Breast epithelium (tissue), 4 donors: ENCODE results near the gene SYT1. TPM values are rescaled to one million over a fixed set of nuclear protein-coding genes. Genes with fewer than 3 reads are reported as not detected.
"Not testable (repeated sequence)": the region's sequence is repeated elsewhere in the genome, so short reads cannot be mapped to it uniquely, and the experiment has no call there.

Experiments
- DNase-seq, 2 donors: peaks; one replicate each; pipeline ENCODE4 v3.0.0-alpha.2; 2019; ENCODE audit warnings: low spot score in 2 of 2
- H3K27ac ChIP-seq, 2 donors: fragments of 200-600 bp; sonication (generic) in 1 of 2; one replicate each; pipeline ENCODE4 v1.5.1; 2016 to 2019; ENCODE audit warnings: mild to moderate bottlenecking in 1 of 2
- H3K27me3 ChIP-seq, 2 donors: fragments of 200-600 bp; sonication (generic) in 1 of 2; one replicate each; pipeline versions ENCODE4 v1.5.1 to v1.6.0; 2017 to 2019; ENCODE audit warnings: control low read depth in 1 of 2, mild to moderate bottlenecking in 1 of 2
- H3K36me3 ChIP-seq: fragments of 200-600 bp; one replicate; pipeline ENCODE4 v1.5.1; 2019
- H3K4me1 ChIP-seq, 2 donors: fragments of 200-600 bp; sonication (generic); one replicate each; pipeline ENCODE4 v1.5.1; 2016 to 2019; ENCODE audit warnings: control low read depth in 1 of 2
- H3K4me3 ChIP-seq, 3 donors: fragments of 200-600 bp; sonication (generic); 1 replicate in 2 of 3; 2 replicates in 1 of 3; pipeline ENCODE4 v1.5.1; 2016 to 2019; ENCODE audit warnings: mild to moderate bottlenecking in 3 of 3, moderate library complexity in 2 of 3
- H3K9me3 ChIP-seq, 2 donors: fragments of 200-600 bp; sonication (generic) in 1 of 2; one replicate each; pipeline ENCODE4 v1.5.1; 2016 to 2019; ENCODE audit warnings: control low read depth in 1 of 2
- POLR2A ChIP-seq: fragments of 450-650 bp; IDR thresholded peaks from one replicate; pipeline ENCODE4 v1.6.1; 2016; ENCODE audit warnings: antibody characterized with exemption, mild to moderate bottlenecking, moderate library complexity
- POLR2AphosphoS5 ChIP-seq, 3 donors: sonication (generic); formaldehyde crosslinking; IDR thresholded peaks; one replicate each; pipeline ENCODE4 v1.6.1; 2017; ENCODE audit warnings: antibody characterized with exemption in 3 of 3
- intact Hi-C: fragments of 100-400 bp; cut with DNase I; formaldehyde crosslinking; loops from one replicate; pipeline ENCODE4 v1.15.1; 2023; ENCODE audit warnings: low total_unique reads
- total RNA-seq, 3 donors: library from RNA; depleted of rRNA; stranded (reverse); fragments of >200 nt; gene quantifications; one replicate each; pipeline ENCODE4 v1.1.0, GENCODE V29; 2016
- TF ChIP-seq, protein P1 (sequence below), 3 donors: fragments of 450-650 bp; IDR thresholded peaks; one replicate each; pipeline ENCODE4 v1.5.1; 2016 to 2017; ENCODE audit warnings: antibody characterized with exemption in 3 of 3, mild to moderate bottlenecking in 3 of 3, moderate library complexity in 3 of 3

Gene SYT1
- total RNA-seq, 3 donors from 2014 or later = 1.1 to 2.3 (median 1.6) TPM

GRCh38 chr12:79421236-79421740 lies 556.7 kb downstream of the SYT1 start:
- Histone ChIP-seq H3K9me3 (no peaks in the 10 kb centered on the region), H3K27ac (no peak overlapping the region), H3K27me3 (no peaks in the 10 kb centered on the region), H3K4me3 (no peak overlapping the region), H3K4me1 (no peaks in the 10 kb centered on the region), H3K36me3 (no peaks in the 10 kb centered on the region)
- intact Hi-C loops = no loop called here
- TF ChIP-seq POLR2A (no peak), POLR2AphosphoS5 (IDR thresholded peaks at IDR 0.05) (no peak)
- TF ChIP-seq, protein P1, sequence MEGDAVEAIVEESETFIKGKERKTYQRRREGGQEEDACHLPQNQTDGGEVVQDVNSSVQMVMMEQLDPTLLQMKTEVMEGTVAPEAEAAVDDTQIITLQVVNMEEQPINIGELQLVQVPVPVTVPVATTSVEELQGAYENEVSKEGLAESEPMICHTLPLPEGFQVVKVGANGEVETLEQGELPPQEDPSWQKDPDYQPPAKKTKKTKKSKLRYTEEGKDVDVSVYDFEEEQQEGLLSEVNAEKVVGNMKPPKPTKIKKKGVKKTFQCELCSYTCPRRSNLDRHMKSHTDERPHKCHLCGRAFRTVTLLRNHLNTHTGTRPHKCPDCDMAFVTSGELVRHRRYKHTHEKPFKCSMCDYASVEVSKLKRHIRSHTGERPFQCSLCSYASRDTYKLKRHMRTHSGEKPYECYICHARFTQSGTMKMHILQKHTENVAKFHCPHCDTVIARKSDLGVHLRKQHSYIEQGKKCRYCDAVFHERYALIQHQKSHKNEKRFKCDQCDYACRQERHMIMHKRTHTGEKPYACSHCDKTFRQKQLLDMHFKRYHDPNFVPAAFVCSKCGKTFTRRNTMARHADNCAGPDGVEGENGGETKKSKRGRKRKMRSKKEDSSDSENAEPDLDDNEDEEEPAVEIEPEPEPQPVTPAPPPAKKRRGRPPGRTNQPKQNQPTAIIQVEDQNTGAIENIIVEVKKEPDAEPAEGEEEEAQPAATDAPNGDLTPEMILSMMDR (IDR thresholded peaks at IDR 0.05) = no peak
- DNase-seq = no peak

DNA sequence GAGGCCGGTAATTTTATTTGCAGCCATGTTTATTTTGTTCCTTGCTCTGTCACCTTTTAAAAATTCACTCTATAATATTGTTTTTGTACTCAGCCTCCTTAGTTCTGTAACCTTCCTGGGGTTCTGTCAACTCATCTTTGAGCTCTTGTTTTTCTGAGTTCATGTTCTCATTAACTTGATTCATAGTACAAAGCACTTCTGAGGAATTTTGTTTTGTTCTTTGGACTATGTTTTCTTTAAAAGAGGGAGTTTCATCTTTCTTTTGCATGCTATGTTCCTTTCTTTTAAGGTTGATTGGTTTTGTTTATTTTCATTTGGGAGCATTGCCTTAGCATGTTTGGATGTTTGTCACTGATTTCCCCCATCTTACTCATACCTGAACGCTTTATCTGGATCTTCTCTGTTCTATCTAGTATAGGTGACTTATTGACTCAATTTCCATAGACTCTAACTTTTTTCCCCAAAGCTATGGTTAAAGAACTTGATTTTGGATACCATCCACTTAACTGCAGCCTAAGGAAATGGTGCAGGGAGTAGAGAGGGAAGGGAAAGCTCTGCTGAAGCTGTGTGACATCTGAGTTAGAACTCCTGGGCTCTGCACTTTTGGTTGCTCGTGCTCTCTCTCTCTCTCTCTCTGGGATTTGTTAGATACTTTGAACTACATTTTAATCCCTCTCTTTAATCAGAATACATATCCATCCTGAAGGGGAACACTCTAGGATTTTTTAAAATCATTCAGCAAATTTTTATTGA lies 557.7 kb downstream of the SYT1 start:
- intact Hi-C loops = no loop called here
- TF ChIP-seq POLR2A (no peak), POLR2AphosphoS5 (IDR thresholded peaks at IDR 0.05) (no peak)
- TF ChIP-seq, protein P1 (IDR thresholded peaks at IDR 0.05) = no peak
- Histone ChIP-seq H3K9me3 (no peaks in the 10 kb centered on the region), H3K36me3 (no peaks in the 10 kb centered on the region), H3K27ac (peak overlapping the region; percentile 60 to 70), H3K27me3 (no peaks in the 10 kb centered on the region), H3K4me3 (no peak overlapping the region), H3K4me1 (no peaks in the 10 kb centered on the region)
- DNase-seq = no peak

- Histone ChIP-seq H3K4me1 (no peaks in the 10 kb centered on the region), H3K4me3 (no peak overlapping the region), H3K27me3 (no peaks in the 10 kb centered on the region), H3K9me3 (no peaks in the 10 kb centered on the region), H3K27ac (peak overlapping the region; percentile 70 to 74), H3K36me3 (no peaks in the 10 kb centered on the region)
- DNase-seq = no peak
- TF ChIP-seq, protein P1 (IDR thresholded peaks at IDR 0.05) = no peak
- no peak for TF ChIP-seq POLR2A
- no peak for TF ChIP-seq POLR2AphosphoS5 (IDR thresholded peaks at IDR 0.05)
- intact Hi-C loops = no loop called here
Measured at GRCh38 chr12:79423560-79423959, 559.0 kb downstream of the SYT1 start.

GRCh38 chr12:79424109-79424721 lies 559.6 kb downstream of the SYT1 start:
- Histone ChIP-seq H3K27me3 (no peaks in the 10 kb centered on the region), H3K9me3 (no peaks in the 10 kb centered on the region), H3K27ac (peak overlapping the region; percentile 70 to 74), H3K4me1 (no peaks in the 10 kb centered on the region), H3K4me3 (no peak overlapping the region), H3K36me3 (no peaks in the 10 kb centered on the region)
- DNase-seq = no peak
- peak in 1 of 3 donors; percentile 11 for TF ChIP-seq POLR2AphosphoS5 (IDR thresholded peaks at IDR 0.05)
- TF ChIP-seq, protein P1 (IDR thresholded peaks at IDR 0.05) = no peak
- intact Hi-C loops = no loop called here

- Histone ChIP-seq H3K4me1 (no peaks in the 10 kb centered on the region), H3K4me3 (no peak overlapping the region), H3K9me3 (no peaks in the 10 kb centered on the region), H3K36me3 (no peaks in the 10 kb centered on the region), H3K27ac (peak overlapping the region; percentile 31 to 60), H3K27me3 (no peaks in the 10 kb centered on the region)
- intact Hi-C loops = no loop called here
- no peak for DNase-seq
- TF ChIP-seq, protein P1 (IDR thresholded peaks at IDR 0.05) = no peak
- no peak for TF ChIP-seq POLR2A
Measured at GRCh38 chr12:79426121-79426520, 561.5 kb downstream of the SYT1 start.

GRCh38 chr12:79426744-79427143 lies 562.2 kb downstream of the SYT1 start:
- H3K9me3 ChIP-seq, H3K4me3 ChIP-seq, H3K4me1 ChIP-seq, H3K27me3 ChIP-seq, H3K36me3 ChIP-seq, DNase-seq, intact Hi-C loops: not testable (repeated sequence)
- peak overlapping the region in 1 of 2 donors; percentile 31 for H3K27ac ChIP-seq
